GM12878 (cell line): ENCODE measurements around the gene GOLGA6L2. TPM values are rescaled to one million over a fixed set of nuclear protein-coding genes. Genes with fewer than 3 reads are reported as not detected.

Experiments used
- ATAC-seq: fragments of 200-7000 bp; cut with Tn5 transposase; 3 replicates; pipeline ENCODE4 v1.9.1; 2020; ENCODE audit warnings: mild to moderate bottlenecking, moderate library complexity
- BruUV-seq: library from RNA; stranded (reverse); fragments of 400-500 nt; replicated peaks from 2 replicates; lab custom pipeline; 2021; lab: Mats Ljungman, UMichigan
- CTCF ChIA-PET: fragments of 300-600 bp; sonication (Branson Sonifier 250); formaldehyde crosslinking; extraction: SDS; loops from one replicate; lab custom pipeline; 2021; ENCODE audit warnings: inconsistent platforms; lab: Yijun Ruan, JAX
- POLR2A ChIA-PET: fragments of 350-600 bp; formaldehyde crosslinking; extraction: SDS; loops from one replicate; lab custom pipeline; 2021; ENCODE audit warnings: inconsistent platforms; lab: Charles Lee
- RAD21 ChIA-PET: fragments of 300-600 bp; sonication (Branson Sonifier 250); formaldehyde crosslinking; loops from one replicate; lab custom pipeline; 2023; ENCODE audit warnings: antibody characterized with exemption; ENCODE audit not compliant: unreplicated experiment; lab: Charles Lee
- SMC1A ChIA-PET: fragments of 300-600 bp; sonication (Branson Sonifier 250); formaldehyde crosslinking; loops from one replicate; lab custom pipeline; 2023; ENCODE audit not compliant: unreplicated experiment, uncharacterized antibody; lab: Charles Lee
- DNase-seq: peaks from one replicate; pipeline ENCODE4 v3.0.0-alpha.2; 2011; ENCODE audit warnings: low read depth, low spot score
- FAIRE-seq: peaks from 3 replicates; lab custom pipeline; 2011; peaks lifted over from hg19 to GRCh38; lab: Jason Lieb, UNC
- H2AFZ ChIP-seq: 2 replicates; pipeline ENCODE4 v1.6.0; 2011; ENCODE audit warnings: low read depth, low read length, control low read depth; ENCODE audit not compliant: control insufficient read depth
- H3K27ac ChIP-seq: 2 replicates; pipeline ENCODE4 v1.5.1; 2011; ENCODE audit warnings: control low read depth; ENCODE audit not compliant: control insufficient read depth, insufficient read depth
- H3K27me3 ChIP-seq, 2 experiments: replicated peaks in 1 of 2; 2 replicates each; pipeline versions ENCODE4 v1.6.0 to v1.6.1; 2011; ENCODE audit warnings: low read length in 1 of 2; ENCODE audit not compliant: control insufficient read depth in 2 of 2, insufficient read depth in 2 of 2
- H3K36me3 ChIP-seq, 2 experiments: 2 replicates each; pipeline ENCODE4 v1.5.1; 2011; ENCODE audit warnings: low read length in 1 of 2; ENCODE audit not compliant: control insufficient read depth in 2 of 2, insufficient read depth in 2 of 2
- H3K4me1 ChIP-seq: 2 replicates; pipeline ENCODE4 v1.6.1; 2011; ENCODE audit warnings: mild to moderate bottlenecking, low read length, moderate library complexity, mixed read lengths; ENCODE audit not compliant: control insufficient read depth, insufficient read depth
- H3K4me2 ChIP-seq: 2 replicates; pipeline ENCODE4 v1.6.0; 2011; ENCODE audit warnings: control low read depth; ENCODE audit not compliant: control insufficient read depth, insufficient read depth
- H3K4me3 ChIP-seq: fragments of 200-600 bp; sonication (generic); 2 replicates; pipeline ENCODE4 v1.5.1; 2016
- H3K79me2 ChIP-seq: 2 replicates; pipeline ENCODE4 v1.6.0; 2011; ENCODE audit warnings: low read length; ENCODE audit not compliant: control insufficient read depth, insufficient read depth
- H3K9ac ChIP-seq: 2 replicates; pipeline ENCODE4 v1.8.0; 2011; ENCODE audit warnings: low read length, control low read depth, mixed read lengths; ENCODE audit not compliant: control insufficient read depth, insufficient read depth
- H3K9me3 ChIP-seq: replicated peaks from 3 replicates; pipeline ENCODE4 v1.5.1; 2011; ENCODE audit warnings: mild to moderate bottlenecking, low read length; ENCODE audit not compliant: control insufficient read depth, insufficient read depth
- H4K20me1 ChIP-seq: 2 replicates; pipeline ENCODE4 v1.6.0; 2011; ENCODE audit not compliant: control insufficient read depth, insufficient read depth
- BHLHE40 ChIP-seq, 2 experiments: fragments of 450-650 bp in 1 of 2; IDR thresholded peaks; 2 replicates each; pipeline ENCODE4 v1.6.1; 2011 to 2017; ENCODE audit warnings: low read depth in 2 of 2, borderline replicate concordance in 1 of 2, improper control_type of control experiment in 1 of 2, low read length in 1 of 2, mild to moderate bottlenecking in 1 of 2
- BMI1 ChIP-seq: fragments of 450-650 bp; IDR thresholded peaks from 2 replicates; pipeline ENCODE4 v1.6.1; 2016; ENCODE audit warnings: mild to moderate bottlenecking, moderate library complexity, borderline replicate concordance
- CBX3 ChIP-seq: fragments of 200-600 bp; sonication (generic); IDR thresholded peaks from 2 replicates; pipeline ENCODE4 v1.6.1; 2016; ENCODE audit warnings: low read depth, borderline replicate concordance
- FOXM1 ChIP-seq: IDR thresholded peaks from 2 replicates; pipeline ENCODE4 v1.6.1; 2012; ENCODE audit warnings: low read depth, mild to moderate bottlenecking, inconsistent platforms, low read length, moderate library complexity
- JUND ChIP-seq: IDR thresholded peaks from 2 replicates; pipeline ENCODE4 v1.6.1; 2012; ENCODE audit warnings: low read depth, mild to moderate bottlenecking, low read length, improper control_type of control experiment, moderate library complexity
- KLF5 ChIP-seq: fragments of 450-650 bp; IDR thresholded peaks from 2 replicates; pipeline ENCODE4 v1.6.1; 2014; ENCODE audit warnings: mild to moderate bottlenecking; ENCODE audit not compliant: partially characterized antibody
- LARP7 ChIP-seq: fragments of 450-650 bp; IDR thresholded peaks from 2 replicates; pipeline ENCODE4 v1.6.1; 2017; ENCODE audit warnings: mild to moderate bottlenecking
- MEF2A ChIP-seq: IDR thresholded peaks from 2 replicates; pipeline ENCODE4 v1.6.1; 2011; ENCODE audit warnings: low read depth, mild to moderate bottlenecking, low read length, moderate library complexity; ENCODE audit not compliant: insufficient read depth
- POLR2AphosphoS2 ChIP-seq: IDR thresholded peaks from 2 replicates; pipeline ENCODE4 v1.6.1; 2011; ENCODE audit warnings: low read depth, mild to moderate bottlenecking, low read length, improper control_type of control experiment, moderate library complexity
- SREBF2 ChIP-seq: IDR thresholded peaks from 2 replicates; pipeline ENCODE4 v1.6.1; 2012; ENCODE audit warnings: mild to moderate bottlenecking, low read length
- YY1 ChIP-seq: IDR thresholded peaks from 2 replicates; pipeline ENCODE4 v1.6.1; 2011; ENCODE audit warnings: low read depth, mild to moderate bottlenecking, low read length
- WGBS: methylation state at CpG from one replicate; pipeline ENCODE4 v1.1.6; 2016; ENCODE audit warnings: low lambda C conversion rate; ENCODE audit not compliant: insufficient replicate concordance, insufficient coverage; ENCODE audit errors: missing lambda C conversion rate; 5-methylcytosine and 5-hydroxymethylcytosine counted together
- in situ Hi-C: fragments of 300-500 bp; cut with MboI; formaldehyde crosslinking; loops from 9 replicates; pipeline ENCODE4 v1.14.3; 2018; ENCODE audit warnings: mixed read lengths
- intact Hi-C: fragments of 100-400 bp; cut with micrococcal nuclease; formaldehyde crosslinking; loops from one replicate; pipeline ENCODE4 v1.14.2; 2022; ENCODE audit not compliant: unreplicated experiment
- polyA plus RNA-seq, 11 experiments: library from polyadenylated mRNA; depleted of rRNA in 4 of 11; unstranded in 6 of 11; stranded (reverse) in 5 of 11; fragments of >200 nt; fragmentation: Nextera tagmentation in 4 of 11; fragmentation: Illumina TruSeq in 1 of 11; extraction: Ambion mirVana in 4 of 11; extraction: Trizol in 1 of 11; gene quantifications; 1 replicate in 1 of 11; 2 replicates in 10 of 11; pipeline versions ENCODE4 v1.2.1 to v1.2.3, GENCODE V29; 2011 to 2016; ENCODE audit warnings: inconsistent platforms in 2 of 11, missing spikeins in 2 of 11, low read depth in 1 of 11
- total RNA-seq, 4 experiments: library from RNA; depleted of rRNA in 3 of 4; stranded (reverse); fragments of >200 nt in 3 of 4; fragmentation: Illumina TruSeq in 1 of 4; extraction: Trizol in 1 of 4; gene quantifications; 2 replicates each; pipeline versions ENCODE4 v1.2.1 to v1.2.3, GENCODE V29; 2013 to 2021
- TF ChIP-seq, protein P1 (sequence below): IDR thresholded peaks from 2 replicates; pipeline ENCODE4 v1.6.1; 2012; ENCODE audit warnings: low read depth, low read length, improper control_type of control experiment
- TF ChIP-seq, protein P2 (sequence below): IDR thresholded peaks from 2 replicates; pipeline ENCODE4 v1.6.1; 2011; ENCODE audit warnings: borderline replicate concordance, low read depth, mild to moderate bottlenecking, moderate library complexity, mixed read lengths, low read length; ENCODE audit not compliant: insufficient read depth; ENCODE audit errors: extremely low read length
- TF ChIP-seq, protein P3 (sequence below): IDR thresholded peaks from 2 replicates; pipeline ENCODE4 v1.6.1; 2011; ENCODE audit warnings: low read depth, low read length, improper control_type of control experiment, borderline replicate concordance
- TF ChIP-seq, protein P4 (sequence below): fragments of 450-650 bp; IDR thresholded peaks from 2 replicates; pipeline ENCODE4 v1.6.1; 2016; ENCODE audit warnings: mild to moderate bottlenecking, moderate library complexity, borderline replicate concordance

The GOLGA6L2 gene
- total and polyA plus RNA-seq, 10 of the 15 experiments (the other 5 are each of a cell fraction or from before 2014, with no cell fraction given), result not detected

DNA sequence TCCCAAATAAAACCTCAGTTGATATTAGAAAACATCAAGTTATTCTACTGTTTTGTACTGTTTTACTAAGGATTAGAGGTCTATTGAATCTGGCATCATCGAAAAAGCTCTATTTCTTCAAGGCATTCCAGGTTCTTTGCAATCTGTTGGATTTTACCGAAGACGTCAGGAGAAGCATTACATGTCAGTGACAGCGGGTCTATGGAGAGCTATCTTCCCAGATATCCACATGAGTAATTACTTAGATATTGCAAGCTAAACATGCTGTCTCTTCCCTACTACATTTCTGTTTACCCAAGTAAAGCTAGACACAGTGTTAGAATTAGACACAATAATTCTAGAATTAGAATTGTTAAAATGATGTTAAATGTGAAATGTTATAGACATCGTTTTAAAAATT, 10.8 kb upstream of the GOLGA6L2 start:
- Histone ChIP-seq H3K9me3 (no peaks in the 10 kb centered on the region), H3K4me1 (no peaks in the 10 kb centered on the region), H3K79me2 (no peaks in the 10 kb centered on the region), H3K9ac (no peak overlapping the region), H3K4me2 (no peak overlapping the region), H3K27ac (no peak overlapping the region), H2AFZ (no peak overlapping the region), H3K4me3 (no peak overlapping the region), H3K27me3 (no peaks in the 10 kb centered on the region), H4K20me1 (no peaks in the 10 kb centered on the region), H3K36me3 (no peaks in the 10 kb centered on the region)
- WGBS, result 52% methylated on average over 5 of the region's 5 CpGs
- FAIRE-seq (no peak), ATAC-seq (no peak), DNase-seq (no peak)
- POLR2A ChIA-PET, result no interaction called here
- in situ Hi-C loops (no loop called here), intact Hi-C loops (no loop called here)
- RAD21 ChIA-PET, result no interaction called here
- CTCF ChIA-PET, result no interaction called here
- SMC1A ChIA-PET, result no interaction called here
- BruUV-seq, result no TSS peak
- TF ChIP-seq CBX3, result no peak
- no peak for TF ChIP-seq KLF5
- TF ChIP-seq MEF2A, result no peak
- no peak for TF ChIP-seq LARP7
- no peak for TF ChIP-seq POLR2AphosphoS2
- TF ChIP-seq YY1, result no peak
- no peak for TF ChIP-seq FOXM1
- TF ChIP-seq, protein P1, sequence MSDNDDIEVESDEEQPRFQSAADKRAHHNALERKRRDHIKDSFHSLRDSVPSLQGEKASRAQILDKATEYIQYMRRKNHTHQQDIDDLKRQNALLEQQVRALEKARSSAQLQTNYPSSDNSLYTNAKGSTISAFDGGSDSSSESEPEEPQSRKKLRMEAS, result no peak
- TF ChIP-seq BHLHE40 (IDR thresholded peaks at IDR 0.05; ENCODE audit: borderline replicate concordance in 1 of 2, low read depth in 2 of 2, low read length in 1 of 2), result no peak
- TF ChIP-seq BMI1, result no peak
- TF ChIP-seq, protein P2, sequence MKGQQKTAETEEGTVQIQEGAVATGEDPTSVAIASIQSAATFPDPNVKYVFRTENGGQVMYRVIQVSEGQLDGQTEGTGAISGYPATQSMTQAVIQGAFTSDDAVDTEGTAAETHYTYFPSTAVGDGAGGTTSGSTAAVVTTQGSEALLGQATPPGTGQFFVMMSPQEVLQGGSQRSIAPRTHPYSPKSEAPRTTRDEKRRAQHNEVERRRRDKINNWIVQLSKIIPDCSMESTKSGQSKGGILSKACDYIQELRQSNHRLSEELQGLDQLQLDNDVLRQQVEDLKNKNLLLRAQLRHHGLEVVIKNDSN, result no peak
- no peak for TF ChIP-seq SREBF2
- TF ChIP-seq JUND, result no peak
- TF ChIP-seq, protein P3, sequence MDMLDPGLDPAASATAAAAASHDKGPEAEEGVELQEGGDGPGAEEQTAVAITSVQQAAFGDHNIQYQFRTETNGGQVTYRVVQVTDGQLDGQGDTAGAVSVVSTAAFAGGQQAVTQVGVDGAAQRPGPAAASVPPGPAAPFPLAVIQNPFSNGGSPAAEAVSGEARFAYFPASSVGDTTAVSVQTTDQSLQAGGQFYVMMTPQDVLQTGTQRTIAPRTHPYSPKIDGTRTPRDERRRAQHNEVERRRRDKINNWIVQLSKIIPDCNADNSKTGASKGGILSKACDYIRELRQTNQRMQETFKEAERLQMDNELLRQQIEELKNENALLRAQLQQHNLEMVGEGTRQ, result no peak
- TF ChIP-seq, protein P4, sequence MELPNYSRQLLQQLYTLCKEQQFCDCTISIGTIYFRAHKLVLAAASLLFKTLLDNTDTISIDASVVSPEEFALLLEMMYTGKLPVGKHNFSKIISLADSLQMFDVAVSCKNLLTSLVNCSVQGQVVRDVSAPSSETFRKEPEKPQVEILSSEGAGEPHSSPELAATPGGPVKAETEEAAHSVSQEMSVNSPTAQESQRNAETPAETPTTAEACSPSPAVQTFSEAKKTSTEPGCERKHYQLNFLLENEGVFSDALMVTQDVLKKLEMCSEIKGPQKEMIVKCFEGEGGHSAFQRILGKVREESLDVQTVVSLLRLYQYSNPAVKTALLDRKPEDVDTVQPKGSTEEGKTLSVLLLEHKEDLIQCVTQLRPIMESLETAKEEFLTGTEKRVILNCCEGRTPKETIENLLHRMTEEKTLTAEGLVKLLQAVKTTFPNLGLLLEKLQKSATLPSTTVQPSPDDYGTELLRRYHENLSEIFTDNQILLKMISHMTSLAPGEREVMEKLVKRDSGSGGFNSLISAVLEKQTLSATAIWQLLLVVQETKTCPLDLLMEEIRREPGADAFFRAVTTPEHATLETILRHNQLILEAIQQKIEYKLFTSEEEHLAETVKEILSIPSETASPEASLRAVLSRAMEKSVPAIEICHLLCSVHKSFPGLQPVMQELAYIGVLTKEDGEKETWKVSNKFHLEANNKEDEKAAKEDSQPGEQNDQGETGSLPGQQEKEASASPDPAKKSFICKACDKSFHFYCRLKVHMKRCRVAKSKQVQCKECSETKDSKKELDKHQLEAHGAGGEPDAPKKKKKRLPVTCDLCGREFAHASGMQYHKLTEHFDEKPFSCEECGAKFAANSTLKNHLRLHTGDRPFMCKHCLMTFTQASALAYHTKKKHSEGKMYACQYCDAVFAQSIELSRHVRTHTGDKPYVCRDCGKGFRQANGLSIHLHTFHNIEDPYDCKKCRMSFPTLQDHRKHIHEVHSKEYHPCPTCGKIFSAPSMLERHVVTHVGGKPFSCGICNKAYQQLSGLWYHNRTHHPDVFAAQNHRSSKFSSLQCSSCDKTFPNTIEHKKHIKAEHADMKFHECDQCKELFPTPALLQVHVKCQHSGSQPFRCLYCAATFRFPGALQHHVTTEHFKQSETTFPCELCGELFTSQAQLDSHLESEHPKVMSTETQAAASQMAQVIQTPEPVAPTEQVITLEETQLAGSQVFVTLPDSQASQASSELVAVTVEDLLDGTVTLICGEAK, result no peak
